Transverse colon (tissue), 4 donors: ENCODE results near the gene AARS2. TPM values are rescaled to one million over a fixed set of nuclear protein-coding genes. Genes with fewer than 3 reads are reported as not detected.

Experiments
- DNase-seq: peaks from one replicate; pipeline ENCODE4 v3.0.0-alpha.2; 2019
- H3K27ac ChIP-seq, 4 donors: fragments of 200-600 bp; sonication (generic); 2 replicates each; pipeline ENCODE4 v1.5.1; 2016 to 2018; ENCODE audit warnings: inconsistent platforms in 4 of 4
- H3K27me3 ChIP-seq: fragments of 200-600 bp; sonication (generic); 2 replicates; pipeline ENCODE4 v1.5.1; 2017; ENCODE audit warnings: inconsistent platforms
- H3K36me3 ChIP-seq, 4 donors: fragments of 200-600 bp; sonication (generic); 2 replicates each; pipeline ENCODE4 v1.5.1; 2017 to 2019; ENCODE audit warnings: inconsistent platforms in 4 of 4
- H3K4me1 ChIP-seq, 4 donors: fragments of 200-600 bp; sonication (generic); 2 replicates each; pipeline ENCODE4 v1.5.1; 2017 to 2020; ENCODE audit warnings: inconsistent platforms in 4 of 4
- H3K4me3 ChIP-seq, 4 donors: fragments of 200-600 bp; sonication (generic); 1 replicate in 1 of 4; 2 replicates in 3 of 4; pipeline versions ENCODE4 v1.5.1 to v1.6.1; 2017 to 2019; ENCODE audit warnings: inconsistent platforms in 4 of 4
- H3K9me3 ChIP-seq, 2 donors: fragments of 200-600 bp; sonication (generic); 2 replicates each; pipeline ENCODE4 v1.5.1; 2017 to 2019; ENCODE audit warnings: inconsistent platforms in 2 of 2
- CTCF ChIP-seq, 5 experiments: fragments of 200-600 bp in 3 of 5; fragments of 450-650 bp in 2 of 5; sonication (generic) in 3 of 5; IDR thresholded peaks; 1 replicate in 2 of 5; 2 replicates in 3 of 5; pipeline ENCODE4 v1.5.1; 2016 to 2017; ENCODE audit warnings: antibody characterized with exemption in 5 of 5, inconsistent platforms in 3 of 5, mild to moderate bottlenecking in 2 of 5, moderate library complexity in 1 of 5
- EP300 ChIP-seq: sonication (generic); formaldehyde crosslinking; IDR thresholded peaks from one replicate; pipeline ENCODE4 v1.6.1; 2017; ENCODE audit warnings: antibody characterized with exemption, low read depth
- POLR2A ChIP-seq: fragments of 450-650 bp; IDR thresholded peaks from one replicate; pipeline ENCODE4 v1.6.1; 2016; ENCODE audit warnings: antibody characterized with exemption, mild to moderate bottlenecking, moderate library complexity
- POLR2AphosphoS5 ChIP-seq, 3 donors: sonication (generic); formaldehyde crosslinking; IDR thresholded peaks; one replicate each; pipeline ENCODE4 v1.6.1; 2016; ENCODE audit warnings: antibody characterized with exemption in 3 of 3
- WGBS, 2 donors: methylation state at CpG; one replicate each; pipeline ENCODE4 v1.1.5; 2018; ENCODE audit warnings: low coverage in 1 of 2; 5-methylcytosine and 5-hydroxymethylcytosine counted together
- in situ Hi-C, 4 donors: fragments of 200-750 bp; cut with MboI; loops; one replicate each; pipeline versions ENCODE4 v1.15.0 to v1.15.1; 2017; ENCODE audit warnings: low sequenced_read_pairs in 3 of 4, low pct_ligation_motif_present in 1 of 4, low pct_unique_long_range_greater_than_20kb in 1 of 4
- intact Hi-C: fragments of 100-400 bp; cut with DNase I; formaldehyde crosslinking; loops from one replicate; pipeline ENCODE4 v1.15.1; 2023; ENCODE audit warnings: low total_unique reads
- total RNA-seq, 4 donors: library from RNA; depleted of rRNA; stranded (reverse); fragments of >200 nt; gene quantifications; one replicate each; pipeline ENCODE4 v1.1.0, GENCODE V29; 2016

The AARS2 gene
- total RNA-seq, 4 donors from 2014 or later = 9.1 to 18.3 (median 14.8) TPM

GRCh38 chr6:44278774-44279697 is 34.1 kb downstream of the AARS2 start:
- Histone ChIP-seq H3K4me3 (no peak overlapping the region), H3K27me3 (peaks cover 55% of the 10 kb centered on the region), H3K4me1 (peaks cover 0 to 11% (median 9%) of the 10 kb centered on the region in 4 donors), H3K9me3 (no peaks in the 10 kb centered on the region), H3K27ac (no peak overlapping the region), H3K36me3 (no peaks in the 10 kb centered on the region)
- intact Hi-C loops (loop anchor here (10.0 kb wide), 1 partner anchor 56 kb away; no protein-coding TSS in a partner anchor), in situ Hi-C loops (no loop called here)
- DNase-seq = no peak
- no peak for TF ChIP-seq POLR2AphosphoS5 (IDR thresholded peaks at IDR 0.05)
- no peak for TF ChIP-seq EP300
- TF ChIP-seq CTCF (IDR thresholded peaks at IDR 0.05) = no peak
- TF ChIP-seq POLR2A = no peak
- WGBS, 2 donors = 53 to 55% methylated on average over 5 to 7 of the region's 9 CpGs

GRCh38 chr6:44278315-44278714 is 34.8 kb downstream of the AARS2 start:
- 44 to 66% methylated on average over 1 to 3 of the region's 3 CpGs for WGBS, 2 donors
- no peak for DNase-seq
- peaks cover 0 to 11% (median 9%) of the 10 kb centered on the region in 4 donors for H3K4me1 ChIP-seq
- H3K36me3 ChIP-seq = no peaks in the 10 kb centered on the region
- no peak overlapping the region for H3K27ac ChIP-seq
- in situ Hi-C loops (no loop called here), intact Hi-C loops (loop anchor here (10.0 kb wide), 1 partner anchor 56 kb away; no protein-coding TSS in a partner anchor)
- H3K27me3 ChIP-seq = peaks cover 62% of the 10 kb centered on the region
- no peak overlapping the region for H3K4me3 ChIP-seq
- no peaks in the 10 kb centered on the region for H3K9me3 ChIP-seq
- no peak for TF ChIP-seq POLR2AphosphoS5 (IDR thresholded peaks at IDR 0.05)
- no peak for TF ChIP-seq CTCF (IDR thresholded peaks at IDR 0.05)
- TF ChIP-seq POLR2A = no peak
- TF ChIP-seq EP300 = no peak

- DNase-seq = no peak
- peaks cover 67% of the 10 kb centered on the region for H3K27me3 ChIP-seq
- in situ Hi-C loops = no loop called here
- TF ChIP-seq POLR2AphosphoS5 (IDR thresholded peaks at IDR 0.05) = no peak
- TF ChIP-seq POLR2A = no peak
- no peak for TF ChIP-seq EP300
- TF ChIP-seq CTCF (IDR thresholded peaks at IDR 0.05) = no peak
- intact Hi-C loops = loop anchor here (10.0 kb wide), 1 partner anchor 57 kb away; no protein-coding TSS in a partner anchor
- no peaks in the 10 kb centered on the region for H3K36me3 ChIP-seq
- WGBS, 2 donors = 80 to 87% methylated on average over 3 to 7 of the region's 7 CpGs
- no peaks in the 10 kb centered on the region for H3K9me3 ChIP-seq
- no peak overlapping the region for H3K27ac ChIP-seq
- H3K4me1 ChIP-seq = peaks cover 0 to 11% (median 9%) of the 10 kb centered on the region in 4 donors
- no peak overlapping the region for H3K4me3 ChIP-seq
Observed at GRCh38 chr6:44277763-44278162, 35.4 kb downstream of the AARS2 start.
